ENCODE measurements around the gene COL25A1.

COL25A1 gene

DNA sequence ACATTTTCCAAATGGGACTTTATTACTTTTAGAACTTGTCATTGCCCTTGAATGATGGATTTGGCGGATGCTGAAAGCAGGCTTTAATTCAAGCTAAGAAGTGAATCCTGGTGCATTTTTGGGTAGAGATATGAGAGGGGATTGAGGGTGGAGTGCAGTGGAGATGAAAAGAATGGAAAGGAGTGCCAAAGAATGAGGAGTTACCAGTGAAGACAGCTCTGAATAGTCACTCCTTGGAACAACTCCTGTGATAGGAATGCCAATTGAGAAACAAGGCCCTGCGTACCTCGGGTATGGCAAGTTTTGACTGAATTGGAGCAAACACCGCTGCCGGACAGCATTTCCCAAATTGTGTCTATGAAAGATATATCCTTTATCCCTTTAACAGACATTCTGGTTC, 503.2 kb downstream of the COL25A1 start:
- H3K4me3 ChIP-seq (ENCODE audit: insufficient read length, low read depth) = no peak overlapping the region
- H3K4me1 ChIP-seq (ENCODE audit: insufficient read depth, insufficient read length) = no peaks in the 10 kb centered on the region
- no peak overlapping the region for H3K9ac ChIP-seq (ENCODE audit: insufficient read length, low read depth)
- H3K27me3 ChIP-seq (ENCODE audit: insufficient read depth, insufficient read length) = no peaks in the 10 kb centered on the region
- no peak for DNase-seq (ENCODE audit: low read depth, low spot score)
- H3K36me3 ChIP-seq (ENCODE audit: insufficient read depth, insufficient read length, low read length) = no peaks in the 10 kb centered on the region
- TF ChIP-seq YY1 (IDR thresholded peaks at IDR 0.05; ENCODE audit: insufficient read depth, insufficient read length) (no peak), SUZ12 (IDR thresholded peaks at IDR 0.05; ENCODE audit: extremely low read depth, insufficient read depth, insufficient read length) (no peak), ZNF274 (IDR thresholded peaks at IDR 0.05; ENCODE audit: low read depth, low read length) (no peak)
- no peaks in the 10 kb centered on the region for H3K9me3 ChIP-seq (ENCODE audit: insufficient read depth, low read length)

DNA sequence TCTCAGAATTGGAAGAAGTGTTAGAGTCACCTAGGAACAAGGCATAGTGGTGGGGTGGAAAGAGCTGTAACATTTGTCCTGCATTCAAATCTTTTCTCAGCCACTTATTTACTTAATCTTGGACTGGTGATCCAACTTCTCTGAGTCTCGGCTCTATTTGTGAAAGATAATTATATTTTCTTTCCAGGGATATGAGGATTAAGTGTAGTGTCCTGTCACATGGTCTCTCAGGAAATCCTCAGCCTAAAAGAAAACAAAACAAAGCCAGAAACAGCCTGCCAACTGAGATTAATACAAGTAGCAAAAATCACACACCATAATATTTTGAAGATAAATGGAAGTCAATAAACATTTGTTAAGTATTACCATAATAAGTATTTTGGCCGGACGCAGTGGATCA, 506.3 kb downstream of the COL25A1 start:
- Histone ChIP-seq H3K27me3 (ENCODE audit: insufficient read depth, insufficient read length) (no peaks in the 10 kb centered on the region), H3K9me3 (ENCODE audit: insufficient read depth, low read length) (no peaks in the 10 kb centered on the region)
- no peak for TF ChIP-seq YY1 (IDR thresholded peaks at IDR 0.05; ENCODE audit: insufficient read depth, insufficient read length)
- no peak for TF ChIP-seq SUZ12 (IDR thresholded peaks at IDR 0.05; ENCODE audit: extremely low read depth, insufficient read depth, insufficient read length)
- no peak for TF ChIP-seq ZNF274 (IDR thresholded peaks at IDR 0.05; ENCODE audit: low read depth, low read length)

DNA sequence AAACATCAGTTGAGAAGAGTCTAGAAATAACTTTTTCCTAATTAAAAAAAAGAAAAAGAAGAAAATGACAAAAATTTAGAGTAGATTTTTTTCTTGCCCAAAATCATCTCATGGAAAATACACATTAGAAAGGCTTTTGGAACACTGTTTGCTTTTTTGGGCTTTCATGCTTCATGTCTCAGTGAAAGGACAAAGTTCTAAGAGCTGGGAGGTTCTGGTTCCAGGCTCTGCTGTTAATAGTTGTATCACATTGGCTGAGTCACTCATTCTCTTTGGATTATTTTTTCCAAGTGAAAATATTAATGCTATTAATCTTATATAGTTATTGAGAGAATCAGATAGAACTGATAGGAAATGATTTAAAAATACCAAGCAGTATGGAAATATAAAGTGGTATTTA, 506.7 kb downstream of the COL25A1 start:
- Histone ChIP-seq H3K4me1 (ENCODE audit: insufficient read depth, insufficient read length) (no peaks in the 10 kb centered on the region), H3K9ac (ENCODE audit: insufficient read length, low read depth) (no peak overlapping the region), H3K9me3 (ENCODE audit: insufficient read depth, low read length) (no peaks in the 10 kb centered on the region), H3K36me3 (ENCODE audit: insufficient read depth, insufficient read length, low read length) (no peaks in the 10 kb centered on the region), H3K27me3 (ENCODE audit: insufficient read depth, insufficient read length) (no peaks in the 10 kb centered on the region), H3K4me3 (ENCODE audit: insufficient read length, low read depth) (no peak overlapping the region)
- no peak for DNase-seq (ENCODE audit: low read depth, low spot score)
- TF ChIP-seq YY1 (IDR thresholded peaks at IDR 0.05; ENCODE audit: insufficient read depth, insufficient read length) = no peak
- TF ChIP-seq ZNF274 (IDR thresholded peaks at IDR 0.05; ENCODE audit: low read depth, low read length) = no peak
- TF ChIP-seq SUZ12 (IDR thresholded peaks at IDR 0.05; ENCODE audit: extremely low read depth, insufficient read depth, insufficient read length) = no peak

More for the DNA sequence above, 506.3 kb downstream of the COL25A1 start:
- no peaks in the 10 kb centered on the region for H3K36me3 ChIP-seq (ENCODE audit: insufficient read depth, insufficient read length, low read length)
- no peak overlapping the region for H3K9ac ChIP-seq (ENCODE audit: insufficient read length, low read depth)
- no peak for DNase-seq (ENCODE audit: low read depth, low spot score)
- H3K4me3 ChIP-seq (ENCODE audit: insufficient read length, low read depth) = no peak overlapping the region
- H3K4me1 ChIP-seq (ENCODE audit: insufficient read depth, insufficient read length) = no peaks in the 10 kb centered on the region

DNA sequence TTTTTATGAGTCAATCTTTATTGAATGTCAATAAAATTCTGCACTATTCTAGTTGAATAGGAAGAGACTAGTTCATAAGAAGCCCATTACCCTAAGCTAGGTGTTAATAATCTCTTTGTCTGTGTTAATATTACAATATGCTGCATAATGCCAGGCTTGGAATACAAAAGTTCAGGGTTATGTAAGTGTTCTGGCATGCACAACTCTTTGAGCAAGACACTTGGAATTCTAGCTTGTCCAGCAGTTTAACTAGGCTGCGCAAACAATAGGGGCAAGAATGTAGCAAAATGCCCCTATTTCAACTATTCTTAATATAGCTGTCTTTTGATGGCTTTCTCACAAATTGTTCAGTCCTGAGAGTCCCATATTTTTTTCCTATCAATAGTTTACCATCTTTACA, 508.3 kb downstream of the COL25A1 start:
- no peak for DNase-seq (ENCODE audit: low read depth, low spot score)
- TF ChIP-seq SUZ12 (IDR thresholded peaks at IDR 0.05; ENCODE audit: extremely low read depth, insufficient read depth, insufficient read length) (no peak), ZNF274 (IDR thresholded peaks at IDR 0.05; ENCODE audit: low read depth, low read length) (no peak), YY1 (IDR thresholded peaks at IDR 0.05; ENCODE audit: insufficient read depth, insufficient read length) (no peak)
- Histone ChIP-seq H3K9me3 (ENCODE audit: insufficient read depth, low read length) (no peaks in the 10 kb centered on the region), H3K4me3 (ENCODE audit: insufficient read length, low read depth) (no peak overlapping the region), H3K36me3 (ENCODE audit: insufficient read depth, insufficient read length, low read length) (no peaks in the 10 kb centered on the region), H3K4me1 (ENCODE audit: insufficient read depth, insufficient read length) (no peaks in the 10 kb centered on the region), H3K9ac (ENCODE audit: insufficient read length, low read depth) (no peak overlapping the region), H3K27me3 (ENCODE audit: insufficient read depth, insufficient read length) (no peaks in the 10 kb centered on the region)

DNA sequence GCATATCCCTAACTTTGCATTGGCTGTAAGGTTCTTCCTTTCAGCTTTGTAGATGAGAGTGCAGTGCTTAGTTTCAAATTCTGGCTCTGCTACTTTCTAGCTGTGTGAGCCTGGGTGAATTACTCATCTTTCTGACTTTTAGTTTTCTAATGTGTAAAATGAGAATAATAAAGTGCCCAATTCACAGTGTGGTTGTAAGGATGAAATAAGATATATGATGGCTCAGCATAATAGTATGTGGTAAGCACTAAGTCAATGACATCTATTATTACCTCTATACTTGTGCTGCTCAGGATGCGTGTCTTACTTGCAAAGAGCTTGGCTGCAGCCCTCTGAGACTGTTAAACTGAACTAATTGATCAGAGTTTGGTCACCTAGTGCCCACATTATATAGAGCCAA, 509.0 kb downstream of the COL25A1 start:
- no peak for TF ChIP-seq SUZ12 (IDR thresholded peaks at IDR 0.05; ENCODE audit: extremely low read depth, insufficient read depth, insufficient read length)
- TF ChIP-seq ZNF274 (IDR thresholded peaks at IDR 0.05; ENCODE audit: low read depth, low read length) = no peak
- no peak for TF ChIP-seq YY1 (IDR thresholded peaks at IDR 0.05; ENCODE audit: insufficient read depth, insufficient read length)
- no peaks in the 10 kb centered on the region for H3K9me3 ChIP-seq (ENCODE audit: insufficient read depth, low read length)
- no peak for DNase-seq (ENCODE audit: low read depth, low spot score)
- no peaks in the 10 kb centered on the region for H3K4me1 ChIP-seq (ENCODE audit: insufficient read depth, insufficient read length)
- H3K27me3 ChIP-seq (ENCODE audit: insufficient read depth, insufficient read length) = no peaks in the 10 kb centered on the region
- H3K9ac ChIP-seq (ENCODE audit: insufficient read length, low read depth) = no peak overlapping the region
- H3K4me3 ChIP-seq (ENCODE audit: insufficient read length, low read depth) = no peak overlapping the region
- H3K36me3 ChIP-seq (ENCODE audit: insufficient read depth, insufficient read length, low read length) = no peaks in the 10 kb centered on the region

DNA sequence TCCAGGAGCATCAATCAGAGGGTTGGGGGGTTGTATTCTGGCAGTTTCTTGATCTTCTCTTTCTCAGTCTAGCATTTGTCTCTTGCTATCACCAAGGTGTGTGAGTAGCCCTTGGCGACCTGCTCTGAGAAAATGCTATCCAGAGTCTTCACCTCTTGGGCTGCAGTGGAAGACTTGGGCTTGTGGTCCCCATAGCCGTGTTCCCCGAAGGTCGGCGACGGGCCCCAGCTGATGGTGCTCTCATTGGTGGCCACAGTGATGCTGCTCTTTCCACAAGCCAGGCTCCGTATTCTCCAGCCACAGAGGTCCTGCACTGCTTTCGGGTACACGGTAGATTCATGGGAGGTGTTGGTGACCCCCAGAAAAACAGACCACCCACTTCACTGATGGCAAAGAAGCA, 513.7 kb downstream of the COL25A1 start:
- Histone ChIP-seq H3K4me1 (ENCODE audit: insufficient read depth, insufficient read length) (no peaks in the 10 kb centered on the region), H3K9me3 (ENCODE audit: insufficient read depth, low read length) (no peaks in the 10 kb centered on the region), H3K9ac (ENCODE audit: insufficient read length, low read depth) (no peak overlapping the region), H3K36me3 (ENCODE audit: insufficient read depth, insufficient read length, low read length) (no peaks in the 10 kb centered on the region), H3K27me3 (ENCODE audit: insufficient read depth, insufficient read length) (no peaks in the 10 kb centered on the region), H3K4me3 (ENCODE audit: insufficient read length, low read depth) (no peak overlapping the region)
- DNase-seq (ENCODE audit: low read depth, low spot score) = no peak
- TF ChIP-seq SUZ12 (IDR thresholded peaks at IDR 0.05; ENCODE audit: extremely low read depth, insufficient read depth, insufficient read length) (no peak), ZNF274 (IDR thresholded peaks at IDR 0.05; ENCODE audit: low read depth, low read length) (no peak), YY1 (IDR thresholded peaks at IDR 0.05; ENCODE audit: insufficient read depth, insufficient read length) (no peak)

DNA sequence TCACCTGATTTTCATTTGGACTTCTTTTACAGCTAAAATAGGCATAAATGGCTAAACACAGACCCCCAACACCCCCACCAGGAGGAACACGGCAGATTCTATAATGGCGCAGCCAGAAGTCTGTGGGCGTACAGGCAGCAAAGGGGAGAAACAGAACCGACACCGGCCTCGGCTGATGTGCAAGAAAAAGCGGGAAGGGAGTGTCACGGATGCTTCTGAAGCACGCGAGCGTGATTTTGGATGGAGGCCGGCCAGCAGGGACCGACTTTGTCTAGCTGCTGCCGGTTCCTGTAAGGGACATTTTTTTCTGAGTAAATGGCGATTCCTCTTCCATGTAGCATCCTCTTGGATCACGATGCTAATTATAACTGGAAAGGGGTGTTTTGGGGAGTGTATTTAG, 514.7 kb downstream of the COL25A1 start:
- no peak overlapping the region for H3K4me3 ChIP-seq (ENCODE audit: insufficient read length, low read depth)
- no peaks in the 10 kb centered on the region for H3K9me3 ChIP-seq (ENCODE audit: insufficient read depth, low read length)
- no peak for DNase-seq (ENCODE audit: low read depth, low spot score)
- no peaks in the 10 kb centered on the region for H3K4me1 ChIP-seq (ENCODE audit: insufficient read depth, insufficient read length)
- H3K27me3 ChIP-seq (ENCODE audit: insufficient read depth, insufficient read length) = no peaks in the 10 kb centered on the region
- TF ChIP-seq SUZ12 (IDR thresholded peaks at IDR 0.05; ENCODE audit: extremely low read depth, insufficient read depth, insufficient read length) (no peak), YY1 (IDR thresholded peaks at IDR 0.05; ENCODE audit: insufficient read depth, insufficient read length) (no peak), ZNF274 (IDR thresholded peaks at IDR 0.05; ENCODE audit: low read depth, low read length) (no peak)
- H3K9ac ChIP-seq (ENCODE audit: insufficient read length, low read depth) = no peak overlapping the region
- H3K36me3 ChIP-seq (ENCODE audit: insufficient read depth, insufficient read length, low read length) = no peaks in the 10 kb centered on the region

DNA sequence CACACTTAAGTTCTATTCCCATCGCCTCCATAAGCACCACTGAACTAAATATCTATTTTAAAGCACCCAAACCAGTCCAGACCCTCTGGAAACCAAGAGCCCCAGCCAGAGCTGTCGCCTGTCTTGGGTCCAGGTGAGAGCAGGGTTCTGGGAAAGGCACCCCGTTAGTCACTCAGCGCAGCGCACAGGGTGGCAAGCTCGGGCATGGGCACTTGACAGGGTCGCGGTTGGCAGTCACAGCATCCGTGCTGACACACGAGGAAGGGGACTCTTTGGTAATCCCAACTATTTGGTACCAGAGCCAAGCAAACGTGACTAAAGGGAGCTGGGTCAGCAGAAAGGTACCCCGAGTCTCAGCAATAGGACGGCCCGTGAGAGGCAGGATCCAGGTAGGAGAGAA, 515.4 kb downstream of the COL25A1 start:
- H3K9me3 ChIP-seq (ENCODE audit: insufficient read depth, low read length) = no peaks in the 10 kb centered on the region
- DNase-seq (ENCODE audit: low read depth, low spot score) = no peak
- no peaks in the 10 kb centered on the region for H3K4me1 ChIP-seq (ENCODE audit: insufficient read depth, insufficient read length)
- TF ChIP-seq ZNF274 (IDR thresholded peaks at IDR 0.05; ENCODE audit: low read depth, low read length) (no peak), SUZ12 (IDR thresholded peaks at IDR 0.05; ENCODE audit: extremely low read depth, insufficient read depth, insufficient read length) (no peak), YY1 (IDR thresholded peaks at IDR 0.05; ENCODE audit: insufficient read depth, insufficient read length) (no peak)
- no peaks in the 10 kb centered on the region for H3K27me3 ChIP-seq (ENCODE audit: insufficient read depth, insufficient read length)
- H3K4me3 ChIP-seq (ENCODE audit: insufficient read length, low read depth) = no peak overlapping the region
- no peaks in the 10 kb centered on the region for H3K36me3 ChIP-seq (ENCODE audit: insufficient read depth, insufficient read length, low read length)
- H3K9ac ChIP-seq (ENCODE audit: insufficient read length, low read depth) = no peak overlapping the region

Measured in NT2/D1 (cell line).